GM12878 (cell line): Measurements from ENCODE around the gene COL23A1. TPM values are rescaled to one million over a fixed set of nuclear protein-coding genes. Genes with fewer than 3 reads are reported as not detected.

ENCODE experiments used
- BCL11A ChIP-seq: IDR thresholded peaks from 2 replicates; pipeline ENCODE4 v1.6.1; 2011; ENCODE audit warnings: low read depth, low read length
- BHLHE40 ChIP-seq, 2 experiments: fragments of 450-650 bp in 1 of 2; IDR thresholded peaks; 2 replicates each; pipeline ENCODE4 v1.6.1; 2011 to 2017; ENCODE audit warnings: low read depth in 2 of 2, borderline replicate concordance in 1 of 2, improper control_type of control experiment in 1 of 2, low read length in 1 of 2, mild to moderate bottlenecking in 1 of 2
- CHD1 ChIP-seq: IDR thresholded peaks from 2 replicates; pipeline ENCODE4 v1.6.1; 2012; ENCODE audit warnings: low read depth, low read length, improper control_type of control experiment
- CREM ChIP-seq: IDR thresholded peaks from 2 replicates; pipeline ENCODE4 v1.6.1; 2014; ENCODE audit warnings: antibody characterized with exemption, low read depth
- EP300 ChIP-seq, 2 experiments: fragments of 150-350 bp in 1 of 2; IDR thresholded peaks; 2 replicates each; pipeline ENCODE4 v1.6.1; 2011 to 2012; ENCODE audit warnings: low read depth in 2 of 2, low read length in 2 of 2, borderline replicate concordance in 1 of 2, improper control_type of control experiment in 1 of 2, inconsistent platforms in 1 of 2; ENCODE audit not compliant: control insufficient read depth in 1 of 2
- ETV6 ChIP-seq, 2 experiments: fragments of 450-650 bp in 1 of 2; IDR thresholded peaks in 1 of 2; conservative IDR thresholded peaks in 1 of 2; 2 replicates each; pipeline ENCODE4 v1.6.1; 2014; ENCODE audit warnings: antibody characterized with exemption in 1 of 2, borderline replicate concordance in 1 of 2, low read depth in 1 of 2, mild to moderate bottlenecking in 1 of 2, moderate library complexity in 1 of 2
- KLF5 ChIP-seq: fragments of 450-650 bp; IDR thresholded peaks from 2 replicates; pipeline ENCODE4 v1.6.1; 2014; ENCODE audit warnings: mild to moderate bottlenecking; ENCODE audit not compliant: partially characterized antibody
- NR2F1 ChIP-seq: fragments of 450-650 bp; conservative IDR thresholded peaks from 2 replicates; pipeline ENCODE4 v1.6.1; 2017; ENCODE audit warnings: mild to moderate bottlenecking
- PAX8 ChIP-seq: fragments of 450-650 bp; IDR thresholded peaks from 2 replicates; pipeline ENCODE4 v1.6.1; 2017; ENCODE audit warnings: mild to moderate bottlenecking, moderate library complexity
- RCOR1 ChIP-seq: conservative IDR thresholded peaks from 2 replicates; pipeline ENCODE4 v1.6.1; 2012; ENCODE audit warnings: low read depth, low read length, improper control_type of control experiment
- SMARCA5 ChIP-seq: fragments of 450-650 bp; IDR thresholded peaks from 2 replicates; pipeline ENCODE4 v1.6.1; 2017; ENCODE audit warnings: mild to moderate bottlenecking
- STAT1 ChIP-seq: fragments of 450-650 bp; conservative IDR thresholded peaks from 2 replicates; pipeline ENCODE4 v1.6.1; 2014; ENCODE audit warnings: antibody characterized with exemption, mild to moderate bottlenecking
- SUPT20H ChIP-seq: IDR thresholded peaks from 2 replicates; pipeline ENCODE4 v1.6.1; 2011; ENCODE audit warnings: low read depth, mild to moderate bottlenecking, low read length, moderate library complexity, borderline replicate concordance; ENCODE audit not compliant: control insufficient read depth
- TCF12 ChIP-seq: IDR thresholded peaks from 2 replicates; pipeline ENCODE4 v1.6.1; 2011; ENCODE audit warnings: low read depth, mild to moderate bottlenecking, low read length
- TCF7 ChIP-seq: IDR thresholded peaks from 2 replicates; pipeline ENCODE4 v1.6.1; 2014; ENCODE audit warnings: antibody characterized with exemption, borderline replicate concordance
- polyA plus RNA-seq, 11 experiments: library from polyadenylated mRNA; depleted of rRNA in 4 of 11; unstranded in 6 of 11; stranded (reverse) in 5 of 11; fragments of >200 nt; fragmentation: Nextera tagmentation in 4 of 11; fragmentation: Illumina TruSeq in 1 of 11; extraction: Ambion mirVana in 4 of 11; extraction: Trizol in 1 of 11; gene quantifications; 1 replicate in 1 of 11; 2 replicates in 10 of 11; pipeline versions ENCODE4 v1.2.1 to v1.2.3, GENCODE V29; 2011 to 2016; ENCODE audit warnings: inconsistent platforms in 2 of 11, missing spikeins in 2 of 11, low read depth in 1 of 11
- total RNA-seq, 4 experiments: library from RNA; depleted of rRNA in 3 of 4; stranded (reverse); fragments of >200 nt in 3 of 4; fragmentation: Illumina TruSeq in 1 of 4; extraction: Trizol in 1 of 4; gene quantifications; 2 replicates each; pipeline versions ENCODE4 v1.2.1 to v1.2.3, GENCODE V29; 2013 to 2021
- TF ChIP-seq, protein P1 (sequence below): IDR thresholded peaks from 2 replicates; pipeline ENCODE4 v1.6.1; 2012; ENCODE audit warnings: low read depth, low read length, improper control_type of control experiment
- TF ChIP-seq, protein P2 (sequence below): fragments of 450-650 bp; IDR thresholded peaks from 2 replicates; pipeline ENCODE4 v1.6.1; 2016; ENCODE audit warnings: mild to moderate bottlenecking
- TF ChIP-seq, protein P3 (sequence below): IDR thresholded peaks from 2 replicates; pipeline ENCODE4 v1.6.1; 2011; ENCODE audit warnings: low read depth, low read length, improper control_type of control experiment, borderline replicate concordance
- TF ChIP-seq, protein P4 (sequence below): IDR thresholded peaks from 2 replicates; pipeline ENCODE4 v1.6.1; 2012; ENCODE audit warnings: low read depth, low read length, improper control_type of control experiment
- TF ChIP-seq, protein P5 (sequence below): IDR thresholded peaks from 2 replicates; pipeline ENCODE4 v1.6.1; 2011; ENCODE audit warnings: low read depth, mild to moderate bottlenecking, low read length, moderate library complexity, borderline replicate concordance; ENCODE audit errors: extremely low read depth
- TF ChIP-seq, protein P6 (sequence below): fragments of 450-650 bp; IDR thresholded peaks from 2 replicates; pipeline ENCODE4 v1.6.1; 2014; ENCODE audit warnings: mild to moderate bottlenecking

The COL23A1 gene
- total and polyA plus RNA-seq, 10 of the 15 experiments (the other 5 are each of a cell fraction or from before 2014, with no cell fraction given) = 0.03 to 0.83 (median 0.09) TPM; not detected in 5

DNA sequence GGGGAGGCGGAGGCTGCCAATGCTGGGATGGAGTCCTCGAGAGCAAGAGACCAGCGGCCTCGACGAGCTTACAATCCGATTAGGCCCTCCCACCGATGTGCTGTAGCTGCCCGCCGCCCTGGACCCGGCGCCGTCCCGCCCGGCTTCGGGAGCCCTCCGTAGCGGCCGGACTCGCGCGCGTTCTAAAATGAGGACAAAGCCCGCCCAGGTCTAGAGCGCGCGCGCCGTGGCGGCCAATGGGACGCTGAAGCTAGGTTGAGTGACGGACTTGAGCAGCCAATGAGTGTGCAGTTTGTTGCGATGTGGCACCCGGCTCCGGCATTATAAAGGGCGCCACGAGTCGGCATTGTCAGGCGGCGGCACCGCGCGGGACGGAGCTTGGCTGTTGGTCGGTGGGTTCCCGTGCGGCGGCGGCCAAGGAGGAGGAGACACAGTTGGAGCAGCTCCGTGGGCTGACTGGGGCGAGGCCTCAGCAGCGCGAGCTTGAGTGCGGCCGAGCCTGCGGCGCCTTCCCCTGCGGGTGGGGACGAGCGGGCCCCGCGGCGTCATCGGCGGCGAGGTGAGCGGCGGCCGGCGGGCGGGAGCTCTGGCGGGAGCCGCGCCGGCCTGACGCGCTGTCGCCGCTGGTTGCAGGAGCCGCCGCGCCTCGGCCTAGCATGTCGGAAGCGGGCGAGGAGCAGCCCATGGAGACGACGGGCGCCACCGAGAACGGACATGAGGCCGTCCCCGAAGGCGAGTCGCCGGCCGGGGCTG lies 385.8 kb downstream of the COL23A1 start, which contains the start of gene HNRNPAB (continued):
- TF ChIP-seq, protein P1, sequence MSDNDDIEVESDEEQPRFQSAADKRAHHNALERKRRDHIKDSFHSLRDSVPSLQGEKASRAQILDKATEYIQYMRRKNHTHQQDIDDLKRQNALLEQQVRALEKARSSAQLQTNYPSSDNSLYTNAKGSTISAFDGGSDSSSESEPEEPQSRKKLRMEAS = peak; percentile 90
- no peak for TF ChIP-seq RCOR1
- TF ChIP-seq CREM = peak; percentile 65
- TF ChIP-seq CHD1 = no peak; the same call in 1 of the 2 replicates
- peak; percentile 86 for TF ChIP-seq TCF12
- no peak for TF ChIP-seq TCF7
- no peak for TF ChIP-seq EP300 (IDR thresholded peaks at IDR 0.05; ENCODE audit: borderline replicate concordance in 1 of 2, control insufficient read depth in 1 of 2, low read depth in 2 of 2, low read length in 2 of 2)
- TF ChIP-seq, protein P2, sequence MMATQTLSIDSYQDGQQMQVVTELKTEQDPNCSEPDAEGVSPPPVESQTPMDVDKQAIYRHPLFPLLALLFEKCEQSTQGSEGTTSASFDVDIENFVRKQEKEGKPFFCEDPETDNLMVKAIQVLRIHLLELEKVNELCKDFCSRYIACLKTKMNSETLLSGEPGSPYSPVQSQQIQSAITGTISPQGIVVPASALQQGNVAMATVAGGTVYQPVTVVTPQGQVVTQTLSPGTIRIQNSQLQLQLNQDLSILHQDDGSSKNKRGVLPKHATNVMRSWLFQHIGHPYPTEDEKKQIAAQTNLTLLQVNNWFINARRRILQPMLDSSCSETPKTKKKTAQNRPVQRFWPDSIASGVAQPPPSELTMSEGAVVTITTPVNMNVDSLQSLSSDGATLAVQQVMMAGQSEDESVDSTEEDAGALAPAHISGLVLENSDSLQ = peak; percentile 99
- no peak for TF ChIP-seq PAX8
- no peak for TF ChIP-seq NR2F1
- TF ChIP-seq STAT1 = 0 out of 2 replicates have a peak, but pooled peaks have one; percentile 51
- TF ChIP-seq SMARCA5 = no peak
- peak; percentile 65 to 67 for TF ChIP-seq BHLHE40 (IDR thresholded peaks at IDR 0.05; ENCODE audit: borderline replicate concordance in 1 of 2, low read depth in 2 of 2, low read length in 1 of 2)
- no peak for TF ChIP-seq ETV6 (conservative IDR thresholded peaks at IDR 0.05 in 1 of 2, IDR thresholded peaks at IDR 0.05 in 1 of 2; ENCODE audit: borderline replicate concordance in 1 of 2, low read depth in 1 of 2)
- TF ChIP-seq, protein P3, sequence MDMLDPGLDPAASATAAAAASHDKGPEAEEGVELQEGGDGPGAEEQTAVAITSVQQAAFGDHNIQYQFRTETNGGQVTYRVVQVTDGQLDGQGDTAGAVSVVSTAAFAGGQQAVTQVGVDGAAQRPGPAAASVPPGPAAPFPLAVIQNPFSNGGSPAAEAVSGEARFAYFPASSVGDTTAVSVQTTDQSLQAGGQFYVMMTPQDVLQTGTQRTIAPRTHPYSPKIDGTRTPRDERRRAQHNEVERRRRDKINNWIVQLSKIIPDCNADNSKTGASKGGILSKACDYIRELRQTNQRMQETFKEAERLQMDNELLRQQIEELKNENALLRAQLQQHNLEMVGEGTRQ = no peak
- TF ChIP-seq, protein P4, sequence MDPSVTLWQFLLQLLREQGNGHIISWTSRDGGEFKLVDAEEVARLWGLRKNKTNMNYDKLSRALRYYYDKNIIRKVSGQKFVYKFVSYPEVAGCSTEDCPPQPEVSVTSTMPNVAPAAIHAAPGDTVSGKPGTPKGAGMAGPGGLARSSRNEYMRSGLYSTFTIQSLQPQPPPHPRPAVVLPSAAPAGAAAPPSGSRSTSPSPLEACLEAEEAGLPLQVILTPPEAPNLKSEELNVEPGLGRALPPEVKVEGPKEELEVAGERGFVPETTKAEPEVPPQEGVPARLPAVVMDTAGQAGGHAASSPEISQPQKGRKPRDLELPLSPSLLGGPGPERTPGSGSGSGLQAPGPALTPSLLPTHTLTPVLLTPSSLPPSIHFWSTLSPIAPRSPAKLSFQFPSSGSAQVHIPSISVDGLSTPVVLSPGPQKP = no peak
- TF ChIP-seq, protein P5, sequence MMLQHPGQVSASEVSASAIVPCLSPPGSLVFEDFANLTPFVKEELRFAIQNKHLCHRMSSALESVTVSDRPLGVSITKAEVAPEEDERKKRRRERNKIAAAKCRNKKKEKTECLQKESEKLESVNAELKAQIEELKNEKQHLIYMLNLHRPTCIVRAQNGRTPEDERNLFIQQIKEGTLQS = no peak
- peak; percentile 84 for TF ChIP-seq KLF5
- no peak for TF ChIP-seq BCL11A
- TF ChIP-seq, protein P6, sequence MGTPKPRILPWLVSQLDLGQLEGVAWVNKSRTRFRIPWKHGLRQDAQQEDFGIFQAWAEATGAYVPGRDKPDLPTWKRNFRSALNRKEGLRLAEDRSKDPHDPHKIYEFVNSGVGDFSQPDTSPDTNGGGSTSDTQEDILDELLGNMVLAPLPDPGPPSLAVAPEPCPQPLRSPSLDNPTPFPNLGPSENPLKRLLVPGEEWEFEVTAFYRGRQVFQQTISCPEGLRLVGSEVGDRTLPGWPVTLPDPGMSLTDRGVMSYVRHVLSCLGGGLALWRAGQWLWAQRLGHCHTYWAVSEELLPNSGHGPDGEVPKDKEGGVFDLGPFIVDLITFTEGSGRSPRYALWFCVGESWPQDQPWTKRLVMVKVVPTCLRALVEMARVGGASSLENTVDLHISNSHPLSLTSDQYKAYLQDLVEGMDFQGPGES = peak; percentile 90
- no peak for TF ChIP-seq SUPT20H
